Activated T-helper 17 cell treated with anti-CD3 and anti-CD28 coated beads, Interleukin-2, amount 50 U/mL, for 72 hours (primary cell): ENCODE results near the gene SEC14L1. TPM values are rescaled to one million over a fixed set of nuclear protein-coding genes. Genes with fewer than 3 reads are reported as not detected.
"Not testable (repeated sequence)": the region's sequence is repeated elsewhere in the genome, so short reads cannot be mapped to it uniquely, and the experiment has no call there.

Experiments used
- ATAC-seq: fragments of 150-1000 bp; cut with Tn5 transposase; replicated peaks from 2 replicates; pipeline ENCODE4 v1.10.0; 2021; ENCODE audit warnings: mild to moderate bottlenecking, moderate library complexity
- H3K27ac Mint-ChIP-seq: one replicate; pipeline ENCODE4 v1.8.0; 2022; ENCODE audit warnings: mixed read lengths
- H3K27me3 Mint-ChIP-seq: one replicate; pipeline ENCODE4 v1.8.0; 2022; ENCODE audit warnings: mixed read lengths
- H3K36me3 Mint-ChIP-seq: one replicate; pipeline ENCODE4 v1.8.0; 2022; ENCODE audit warnings: low read depth, mild to moderate bottlenecking, mixed read lengths
- H3K4me1 Mint-ChIP-seq: one replicate; pipeline ENCODE4 v1.8.0; 2022; ENCODE audit warnings: mixed read lengths
- H3K4me3 Mint-ChIP-seq: one replicate; pipeline ENCODE4 v1.8.0; 2022; ENCODE audit warnings: mild to moderate bottlenecking, mixed read lengths
- H3K9me3 Mint-ChIP-seq: one replicate; pipeline ENCODE4 v1.8.0; 2022; ENCODE audit warnings: mixed read lengths
- total RNA-seq, 2 donors: library from RNA; stranded (reverse); gene quantifications; one replicate each; pipeline ENCODE4 v1.2.3, GENCODE V29; 2022

SEC14L1 gene
- total RNA-seq, 2 donors from 2014 or later = 89.3 to 98.4 TPM

DNA sequence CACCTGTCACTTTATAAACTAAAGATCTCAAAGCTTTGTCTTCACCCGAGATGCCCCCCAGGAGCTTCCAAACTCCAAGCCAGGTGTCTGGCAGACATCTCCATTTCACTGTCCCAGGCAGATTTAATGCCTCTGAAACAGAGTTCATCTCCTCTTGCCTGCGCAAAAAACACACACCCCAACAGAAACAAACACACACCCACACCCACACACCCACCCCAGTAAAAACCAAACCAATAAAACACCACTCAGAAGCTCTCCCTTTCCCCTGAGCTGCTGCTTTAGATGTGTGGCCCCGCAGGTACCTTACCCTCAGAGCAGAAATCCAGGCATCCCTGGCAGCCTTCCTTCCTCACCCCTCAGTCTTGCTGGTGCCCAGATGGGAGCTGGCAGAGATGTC, 14.4 kb downstream of the SEC14L1 start:
- Mint-ChIP-seq H3K4me3 (peak overlapping the region; percentile 34), H3K27me3 (no peaks in the 10 kb centered on the region), H3K27ac (peak overlapping the region; percentile 71), H3K4me1 (peaks cover 34% of the 10 kb centered on the region), H3K36me3 (peaks cover 45% of the 10 kb centered on the region), H3K9me3 (no peaks in the 10 kb centered on the region)
- peak; percentile 52 for ATAC-seq

DNA sequence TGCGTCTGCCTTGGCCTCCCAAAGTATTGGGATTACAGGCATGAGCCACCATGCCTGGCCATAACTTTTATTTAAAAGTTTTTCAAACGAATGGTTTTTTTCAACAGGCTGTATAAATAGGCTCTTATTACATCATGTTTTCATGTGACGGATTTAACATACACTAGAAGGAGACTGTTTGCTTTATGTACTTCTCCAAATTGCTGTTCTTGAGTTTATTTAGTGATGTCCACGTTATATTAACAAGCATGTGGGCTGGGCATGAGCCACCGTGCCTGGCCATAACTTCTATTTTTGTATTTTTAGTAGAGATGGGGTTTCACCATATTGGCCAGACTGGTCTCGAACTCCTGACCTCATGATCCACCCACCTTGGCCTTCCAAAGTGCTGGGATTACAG, 17.0 kb downstream of the SEC14L1 start:
- peaks cover 38% of the 10 kb centered on the region for H3K4me1 Mint-ChIP-seq
- H3K36me3 Mint-ChIP-seq = peaks cover 49% of the 10 kb centered on the region
- H3K27me3 Mint-ChIP-seq, H3K27ac Mint-ChIP-seq, H3K9me3 Mint-ChIP-seq, ATAC-seq, H3K4me3 Mint-ChIP-seq: not testable (repeated sequence)

DNA sequence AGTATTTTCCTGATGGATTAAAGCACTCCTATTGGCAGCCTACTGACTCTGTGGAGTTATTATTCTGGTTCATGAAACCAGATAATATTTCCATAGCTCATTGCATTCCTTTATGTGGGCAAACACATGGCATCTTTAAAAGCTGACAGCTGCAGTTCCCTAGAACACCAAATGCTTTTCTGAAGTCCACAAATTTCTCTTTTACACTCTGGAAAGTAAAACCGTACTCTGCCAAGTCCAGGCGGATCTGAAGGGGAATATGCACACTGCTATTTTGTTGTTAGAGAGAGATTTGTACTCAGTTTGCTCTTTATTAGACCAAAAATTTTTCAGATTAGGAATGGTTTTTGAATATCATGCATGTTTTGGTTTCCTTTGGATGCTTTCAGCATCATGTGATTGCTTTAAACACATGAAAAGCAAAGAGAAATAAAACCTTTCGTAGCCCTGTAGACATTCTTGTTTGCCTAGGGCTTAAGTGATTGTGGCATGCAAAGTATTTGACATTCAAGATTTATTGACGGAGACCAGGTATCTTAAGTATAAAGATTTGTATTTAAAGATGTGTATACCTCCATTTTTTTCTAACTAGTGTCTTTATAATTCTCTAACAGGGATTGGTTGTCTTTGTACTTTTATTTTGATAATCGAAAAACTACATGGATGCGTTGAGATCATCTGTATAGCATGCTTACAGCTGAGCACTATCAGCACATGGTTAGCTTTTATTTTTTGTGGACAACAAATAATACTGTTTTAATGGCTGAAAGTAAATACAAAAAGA, 19.5 kb downstream of the SEC14L1 start:
- ATAC-seq = no peak
- Mint-ChIP-seq H3K9me3 (no peaks in the 10 kb centered on the region), H3K27me3 (no peaks in the 10 kb centered on the region), H3K27ac (no peak overlapping the region), H3K4me1 (peaks cover 42% of the 10 kb centered on the region), H3K36me3 (peaks cover 66% of the 10 kb centered on the region), H3K4me3 (no peak overlapping the region)

GRCh38 chr17:77160875-77161530, 20.2 kb downstream of the SEC14L1 start:
- no peaks in the 10 kb centered on the region for H3K27me3 Mint-ChIP-seq
- H3K4me3 Mint-ChIP-seq = no peak overlapping the region
- no peak overlapping the region for H3K27ac Mint-ChIP-seq
- ATAC-seq = no peak
- peaks cover 35% of the 10 kb centered on the region for H3K4me1 Mint-ChIP-seq
- no peaks in the 10 kb centered on the region for H3K9me3 Mint-ChIP-seq
- H3K36me3 Mint-ChIP-seq = peaks cover 70% of the 10 kb centered on the region

DNA sequence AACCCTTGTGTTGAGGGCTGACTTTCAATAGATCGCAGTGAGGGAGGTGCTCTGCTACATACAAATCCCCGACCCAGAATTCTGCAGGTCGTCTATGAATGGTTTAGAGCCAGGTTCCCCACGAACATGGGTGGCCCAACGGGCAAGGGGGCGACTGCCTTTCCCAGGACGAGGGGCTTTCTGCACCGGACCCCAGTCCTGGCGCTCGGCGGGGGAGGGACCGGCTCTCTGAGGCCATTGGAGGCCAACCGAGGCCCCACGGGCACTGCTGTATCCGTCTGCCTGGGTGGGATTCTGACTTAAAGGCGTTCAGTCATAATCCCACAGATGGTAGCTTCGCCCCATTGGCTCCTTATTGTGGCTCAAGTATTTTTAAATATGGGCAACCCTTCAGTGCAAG, 21.2 kb downstream of the SEC14L1 start:
- H3K4me3 Mint-ChIP-seq = no peak overlapping the region
- peaks cover 65% of the 10 kb centered on the region for H3K36me3 Mint-ChIP-seq
- peak overlapping the region; percentile 46 for H3K27ac Mint-ChIP-seq

GRCh38 chr17:77163001-77163400, 22.2 kb downstream of the SEC14L1 start:
- H3K9me3 Mint-ChIP-seq = peaks cover 7% of the 10 kb centered on the region
- no peak overlapping the region for H3K4me3 Mint-ChIP-seq
- no peak for ATAC-seq
- peaks cover 33% of the 10 kb centered on the region for H3K4me1 Mint-ChIP-seq
- peak overlapping the region; percentile 73 for H3K27ac Mint-ChIP-seq
- no peaks in the 10 kb centered on the region for H3K27me3 Mint-ChIP-seq
- H3K36me3 Mint-ChIP-seq = peaks cover 67% of the 10 kb centered on the region

More for the DNA sequence above, 21.2 kb downstream of the SEC14L1 start:
- Mint-ChIP-seq H3K9me3 (no peaks in the 10 kb centered on the region), H3K27me3 (no peaks in the 10 kb centered on the region), H3K4me1 (peaks cover 33% of the 10 kb centered on the region)
- no peak for ATAC-seq

- H3K4me1 Mint-ChIP-seq = peaks cover 28% of the 10 kb centered on the region
- peaks cover 69% of the 10 kb centered on the region for H3K36me3 Mint-ChIP-seq
- peaks cover 8% of the 10 kb centered on the region for H3K9me3 Mint-ChIP-seq
- peak overlapping the region; percentile 73 for H3K27ac Mint-ChIP-seq
- no peaks in the 10 kb centered on the region for H3K27me3 Mint-ChIP-seq
- no peak overlapping the region for H3K4me3 Mint-ChIP-seq
- no peak for ATAC-seq
Measured at GRCh38 chr17:77163511-77164280, 22.9 kb downstream of the SEC14L1 start.

- Mint-ChIP-seq H3K9me3 (peaks cover 8% of the 10 kb centered on the region), H3K36me3 (peaks cover 75% of the 10 kb centered on the region), H3K4me3 (peak overlapping the region; percentile 11), H3K4me1 (peaks cover 28% of the 10 kb centered on the region), H3K27ac (peak overlapping the region; percentile 47), H3K27me3 (no peaks in the 10 kb centered on the region)
- no peak for ATAC-seq
Measured at GRCh38 chr17:77164483-77165091, 23.8 kb downstream of the SEC14L1 start.

DNA sequence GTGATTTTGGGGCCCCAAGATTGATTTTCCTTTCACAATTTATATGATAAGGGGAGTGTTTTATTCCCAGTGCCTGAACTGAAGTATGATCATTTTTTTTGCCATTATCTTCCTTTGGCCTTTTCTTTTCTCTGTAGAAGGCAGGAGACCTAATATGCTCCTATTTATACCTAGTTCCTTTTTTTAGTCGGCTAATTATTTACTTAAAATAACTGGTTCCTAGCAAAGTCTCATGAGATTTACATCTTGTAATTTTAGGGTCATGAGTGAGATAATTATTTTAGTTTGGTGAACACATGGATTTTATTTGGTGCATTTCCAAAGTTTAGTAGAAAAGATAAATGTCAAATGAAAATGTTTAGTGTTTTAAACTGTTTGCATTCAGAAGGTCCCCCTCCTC, 24.8 kb downstream of the SEC14L1 start:
- H3K27ac Mint-ChIP-seq = peak overlapping the region; percentile 47

GRCh38 chr17:77167472-77168306, 26.9 kb downstream of the SEC14L1 start:
- Mint-ChIP-seq H3K36me3 (peaks cover 62% of the 10 kb centered on the region), H3K9me3 (peaks cover 8% of the 10 kb centered on the region), H3K4me1 (peaks cover 16% of the 10 kb centered on the region)

More for the DNA sequence above, 24.8 kb downstream of the SEC14L1 start:
- H3K27me3 Mint-ChIP-seq = no peaks in the 10 kb centered on the region
- H3K4me1 Mint-ChIP-seq = peaks cover 25% of the 10 kb centered on the region
- ATAC-seq = no peak
- H3K4me3 Mint-ChIP-seq = no peak overlapping the region
- H3K36me3 Mint-ChIP-seq = peaks cover 75% of the 10 kb centered on the region
- H3K9me3 Mint-ChIP-seq = peaks cover 8% of the 10 kb centered on the region

GRCh38 chr17:77173104-77173503, 32.3 kb downstream of the SEC14L1 start:
- Mint-ChIP-seq H3K9me3 (peaks cover 6% of the 10 kb centered on the region), H3K4me1 (no peaks in the 10 kb centered on the region), H3K4me3 (no peak overlapping the region), H3K27me3 (no peaks in the 10 kb centered on the region), H3K36me3 (peaks cover 48% of the 10 kb centered on the region), H3K27ac (no peak overlapping the region)
- ATAC-seq = no peak

More at GRCh38 chr17:77167472-77168306, 26.9 kb downstream of the SEC14L1 start:
- H3K4me3 Mint-ChIP-seq = no peak overlapping the region
- no peaks in the 10 kb centered on the region for H3K27me3 Mint-ChIP-seq
- H3K27ac Mint-ChIP-seq = no peak overlapping the region
- ATAC-seq = no peak

DNA sequence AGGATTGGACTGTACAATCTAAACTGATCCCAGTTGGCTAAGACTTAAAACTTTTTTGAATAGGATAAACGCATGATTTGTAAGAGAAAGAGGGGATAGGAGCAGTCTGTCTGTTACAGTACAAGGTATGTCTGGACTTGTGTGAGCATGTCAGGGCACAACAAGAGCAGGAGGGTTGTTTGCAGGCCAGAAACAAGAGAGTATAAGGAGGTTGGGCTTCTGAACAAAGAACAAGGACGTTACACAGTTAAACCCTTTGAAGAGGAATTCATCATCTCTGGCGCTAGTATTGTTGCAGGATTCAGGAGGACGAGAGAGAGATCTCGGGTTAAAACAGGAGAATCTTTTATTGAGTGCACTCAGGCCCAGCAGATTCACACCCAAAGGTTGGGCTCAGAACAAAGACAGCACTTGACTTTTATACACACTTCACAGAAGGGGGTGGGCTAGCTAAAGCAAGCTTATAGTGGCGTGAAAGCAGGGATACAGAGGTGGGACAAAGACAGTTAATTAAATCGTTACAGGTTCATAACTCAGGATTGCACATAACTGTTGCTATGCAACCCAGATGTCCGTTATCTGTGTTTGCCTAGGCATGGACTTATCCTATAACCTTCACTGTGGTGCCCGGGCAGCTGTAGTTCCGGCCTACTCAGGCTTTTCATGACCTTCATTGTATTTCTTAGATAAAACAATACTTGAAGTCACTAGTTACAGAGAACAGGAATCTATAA, 34.3 kb downstream of the SEC14L1 start:
- Mint-ChIP-seq H3K9me3 (peaks cover 6% of the 10 kb centered on the region), H3K27ac (no peak overlapping the region), H3K4me3 (no peak overlapping the region), H3K36me3 (peaks cover 37% of the 10 kb centered on the region), H3K27me3 (no peaks in the 10 kb centered on the region), H3K4me1 (peaks cover 7% of the 10 kb centered on the region)
- ATAC-seq = no peak
